GM21717 (cell line): ENCODE measurements around the gene JOSD2.
"Not testable (repeated sequence)": the region's sequence is repeated elsewhere in the genome, so short reads cannot be mapped to it uniquely, and the experiment has no call there.

Experiments
- ATAC-seq: cut with Tn5 transposase; IDR thresholded peaks from one replicate; pipeline ENCODE4 v1.9.1; 2021; ENCODE audit warnings: mild to moderate bottlenecking, moderate library complexity; ENCODE audit not compliant: unreplicated experiment

Gene JOSD2

GRCh38 chr19:50478901-50479715 lies 31.9 kb downstream of the JOSD2 start:
- no peak for ATAC-seq

GRCh38 chr19:50477751-50478515 lies 33.1 kb downstream of the JOSD2 start:
- no peak for ATAC-seq

GRCh38 chr19:50476907-50477238 lies 34.1 kb downstream of the JOSD2 start:
- no peak for ATAC-seq

GRCh38 chr19:50476224-50476906 lies 34.6 kb downstream of the JOSD2 start, which contains the start of the genes EMC10 and GARIN5A:
Gene EMC10, plus strand, starts transcription at chr19:50476507. Its CDS starts 38 bp downstream, at chr19:50476545.
Gene GARIN5A, minus strand, starts transcription at chr19:50476848. Its CDS starts 460 bp downstream, at chr19:50476388.
- peak; percentile 56 for ATAC-seq

DNA sequence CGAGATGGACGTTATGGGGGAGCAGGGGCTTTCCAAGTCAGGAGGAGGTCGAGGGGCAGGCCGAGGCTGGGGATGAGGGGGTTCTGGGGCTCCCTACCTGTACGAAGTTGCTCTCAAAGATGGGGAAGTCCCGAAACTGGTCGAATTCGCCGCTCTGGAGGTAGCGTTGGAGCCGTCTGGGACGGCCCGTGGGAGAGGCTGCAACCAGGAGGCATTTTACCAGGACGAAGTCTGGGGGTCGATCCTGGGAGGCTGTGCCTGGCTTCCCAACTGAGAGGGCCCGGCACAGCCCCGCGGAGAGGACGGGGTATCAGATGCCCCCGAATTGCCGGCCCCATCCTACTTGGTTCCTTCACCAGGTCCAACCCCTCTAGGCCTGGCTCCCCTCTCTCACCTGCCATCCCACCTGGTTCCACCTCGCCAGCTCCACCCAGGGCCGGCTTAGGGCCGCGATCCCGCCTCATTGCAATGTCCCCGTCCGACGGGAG lies 35.2 kb downstream of the JOSD2 start:
- ATAC-seq, result peak; percentile 27

- no peak for ATAC-seq
Observed at GRCh38 chr19:50475101-50475568, 35.9 kb downstream of the JOSD2 start.

- ATAC-seq, result not testable (repeated sequence)
Observed at GRCh38 chr19:50473336-50473735, 37.7 kb downstream of the JOSD2 start.

DNA sequence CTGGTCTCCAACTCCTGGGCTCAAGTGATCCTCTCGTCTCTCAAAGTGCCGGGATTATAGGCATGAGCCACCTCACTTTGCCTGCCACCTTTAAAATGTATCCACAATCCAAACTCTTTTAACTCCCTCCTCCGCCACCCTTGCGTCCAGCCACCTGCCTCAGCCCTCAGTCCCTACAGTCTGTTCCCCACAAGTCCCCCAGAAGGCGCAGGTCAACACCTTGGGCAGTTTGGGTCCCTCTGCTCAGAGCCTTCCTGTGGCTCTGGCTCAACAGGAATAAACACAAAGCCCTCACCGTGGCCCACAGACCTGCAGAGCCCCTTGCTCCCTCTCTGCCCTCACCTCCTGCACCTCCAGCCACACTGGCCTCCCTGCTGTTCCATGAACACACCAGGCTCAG lies 42.2 kb downstream of the JOSD2 start:
- ATAC-seq, result no peak

- no peak for ATAC-seq
Observed at GRCh38 chr19:50467566-50467965, 43.4 kb downstream of the JOSD2 start.

DNA sequence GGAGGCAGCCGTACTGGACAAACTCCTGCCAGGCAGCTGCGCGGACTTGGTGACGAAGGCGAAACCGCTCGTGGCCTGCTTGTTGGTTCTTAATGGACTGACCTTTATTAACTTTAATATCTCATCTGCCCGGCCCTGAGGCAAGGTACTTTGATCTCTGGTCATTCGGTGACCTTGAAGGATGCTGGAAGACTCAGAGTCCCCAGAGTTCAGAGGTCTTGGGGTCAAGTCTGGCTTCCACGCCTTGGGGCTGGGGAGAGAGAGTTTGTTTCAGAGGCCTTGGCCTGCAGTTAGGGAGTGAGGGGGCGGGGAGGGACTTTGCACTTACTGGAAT lies 44.3 kb downstream of the JOSD2 start:
- no peak for ATAC-seq

DNA sequence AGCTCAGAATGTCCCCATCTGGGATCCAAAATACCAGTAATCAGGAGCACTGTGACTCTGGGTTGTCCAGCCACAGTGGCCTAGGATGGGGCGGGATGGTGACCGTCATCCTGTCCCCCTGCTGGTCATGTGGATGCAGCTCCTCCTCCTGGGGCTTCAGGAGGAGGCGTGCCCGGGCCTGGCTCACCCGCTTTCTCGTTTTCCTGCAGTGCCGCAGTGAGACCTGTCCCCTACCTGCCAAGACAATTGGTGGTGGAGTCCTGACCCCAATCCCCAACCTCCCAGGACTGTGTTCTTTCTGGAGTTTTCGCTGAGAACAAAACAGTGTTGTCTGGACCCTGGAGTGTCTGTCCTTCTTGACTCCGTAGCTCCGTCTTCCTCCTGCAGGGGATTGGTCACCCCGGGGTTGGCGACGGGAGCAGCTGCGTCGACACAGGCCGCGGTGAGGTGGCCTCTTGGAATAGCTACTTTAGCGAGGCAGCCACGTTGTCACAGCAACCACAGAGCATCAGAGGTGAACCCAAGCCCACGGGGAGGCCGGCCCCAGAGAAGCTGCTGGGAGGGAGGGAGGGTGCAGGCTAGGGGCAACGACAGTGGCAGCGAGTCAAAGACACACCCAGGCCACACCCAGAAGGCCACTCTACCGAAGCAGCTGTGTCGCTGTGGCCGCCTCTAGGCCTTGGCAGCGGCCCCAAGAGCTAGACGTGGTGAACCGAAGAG lies 44.8 kb downstream of the JOSD2 start:
- ATAC-seq, result no peak

GRCh38 chr19:50465000-50465399 lies 46.0 kb downstream of the JOSD2 start:
- ATAC-seq, result no peak

DNA sequence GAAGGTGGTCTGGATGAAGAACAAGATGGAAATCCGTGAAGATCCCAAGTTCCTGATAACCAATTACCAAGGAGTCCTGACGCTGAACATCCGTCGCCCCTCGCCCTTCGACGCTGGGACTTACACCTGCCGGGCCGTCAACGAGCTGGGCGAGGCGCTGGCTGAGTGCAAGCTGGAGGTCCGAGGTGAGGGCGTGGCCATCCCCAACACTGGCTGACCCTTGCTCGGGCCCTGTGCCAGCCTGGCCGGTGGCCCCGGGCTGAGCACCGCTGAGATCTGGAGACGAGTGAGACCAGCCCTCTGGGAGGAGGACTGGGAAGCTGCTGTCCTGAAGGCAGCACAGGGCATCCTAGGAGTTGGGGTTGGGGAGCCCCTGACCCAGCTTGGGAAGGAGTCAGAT lies 46.6 kb downstream of the JOSD2 start:
- ATAC-seq, result no peak

DNA sequence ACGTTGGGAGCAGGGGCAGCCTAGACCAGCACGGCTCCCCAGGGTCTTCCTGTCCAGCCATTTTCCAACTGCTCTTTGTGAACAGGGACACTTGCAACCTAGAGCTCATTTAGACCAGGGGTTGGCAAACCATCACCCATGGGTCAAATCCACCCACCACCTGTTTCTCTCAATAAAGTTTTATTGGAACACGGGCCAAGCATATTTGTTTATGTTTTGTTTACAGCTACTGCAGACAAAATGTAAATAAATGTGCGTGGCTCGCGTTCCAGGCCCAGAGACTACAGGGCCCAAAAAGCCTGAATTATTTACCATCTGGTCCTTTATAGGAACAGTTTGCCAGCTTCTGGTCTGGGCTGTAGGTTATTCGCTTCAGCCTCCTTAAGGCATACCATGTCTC lies 48.0 kb downstream of the JOSD2 start:
- no peak for ATAC-seq

DNA sequence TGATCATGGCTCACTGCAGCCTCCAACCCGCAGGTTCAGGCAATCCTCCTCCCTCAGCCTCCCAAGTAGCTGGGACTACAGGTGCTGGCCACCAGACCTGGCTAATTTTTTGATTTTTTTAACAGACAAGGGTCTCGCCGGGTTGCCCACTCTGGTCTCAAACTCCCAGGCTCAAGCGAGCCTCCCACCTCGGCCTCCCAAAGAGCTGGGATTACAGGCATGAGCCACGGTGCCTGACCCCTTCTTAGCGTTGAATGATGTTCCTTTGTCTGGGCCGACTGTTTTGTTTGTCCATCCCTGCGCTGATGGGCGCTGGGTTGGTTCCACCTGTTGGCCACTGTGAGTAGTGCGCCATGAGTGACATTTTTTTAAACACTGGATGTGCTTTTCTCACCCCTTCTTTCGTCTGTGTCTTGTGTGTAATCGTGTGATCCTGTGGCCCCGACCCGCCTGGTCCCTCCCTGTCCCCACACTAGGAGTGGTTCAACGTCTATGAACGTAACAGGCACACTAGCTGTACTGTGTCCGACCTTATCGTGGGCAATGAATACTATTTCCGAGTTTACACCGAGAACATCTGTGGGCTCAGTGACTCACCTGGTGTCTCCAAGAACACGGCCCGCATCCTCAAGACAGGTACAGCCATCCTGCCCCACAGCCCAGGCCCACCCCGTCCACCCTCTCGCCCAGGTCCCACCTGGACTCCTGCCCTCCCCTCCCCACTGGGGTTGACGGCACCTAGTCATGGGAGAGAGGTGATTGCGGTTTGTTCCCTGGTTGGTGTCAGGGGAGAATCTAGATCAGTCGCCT lies 49.7 kb downstream of the JOSD2 start:
- no peak for ATAC-seq

- ATAC-seq, result peak; percentile 46
Observed at GRCh38 chr19:50460161-50460765, 50.7 kb downstream of the JOSD2 start.

GRCh38 chr19:50459638-50460037 lies 51.4 kb downstream of the JOSD2 start:
- ATAC-seq, result no peak

DNA sequence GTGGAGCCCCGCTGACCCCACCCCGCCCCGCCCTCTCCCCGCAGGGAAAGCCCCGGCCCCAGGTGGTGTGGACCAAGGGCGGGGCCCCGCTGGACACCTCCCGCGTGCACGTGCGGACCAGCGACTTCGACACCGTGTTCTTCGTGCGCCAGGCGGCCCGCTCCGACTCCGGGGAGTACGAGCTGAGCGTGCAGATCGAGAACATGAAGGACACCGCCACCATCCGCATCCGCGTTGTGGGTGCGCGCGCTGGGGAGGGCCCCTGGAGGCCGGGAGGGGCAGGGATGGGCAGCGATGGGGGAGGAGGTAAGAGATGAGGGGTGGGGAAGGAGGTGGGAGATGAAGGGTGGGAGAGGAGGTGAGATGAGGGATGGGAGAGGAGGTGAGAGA lies 51.9 kb downstream of the JOSD2 start:
- no peak for ATAC-seq

DNA sequence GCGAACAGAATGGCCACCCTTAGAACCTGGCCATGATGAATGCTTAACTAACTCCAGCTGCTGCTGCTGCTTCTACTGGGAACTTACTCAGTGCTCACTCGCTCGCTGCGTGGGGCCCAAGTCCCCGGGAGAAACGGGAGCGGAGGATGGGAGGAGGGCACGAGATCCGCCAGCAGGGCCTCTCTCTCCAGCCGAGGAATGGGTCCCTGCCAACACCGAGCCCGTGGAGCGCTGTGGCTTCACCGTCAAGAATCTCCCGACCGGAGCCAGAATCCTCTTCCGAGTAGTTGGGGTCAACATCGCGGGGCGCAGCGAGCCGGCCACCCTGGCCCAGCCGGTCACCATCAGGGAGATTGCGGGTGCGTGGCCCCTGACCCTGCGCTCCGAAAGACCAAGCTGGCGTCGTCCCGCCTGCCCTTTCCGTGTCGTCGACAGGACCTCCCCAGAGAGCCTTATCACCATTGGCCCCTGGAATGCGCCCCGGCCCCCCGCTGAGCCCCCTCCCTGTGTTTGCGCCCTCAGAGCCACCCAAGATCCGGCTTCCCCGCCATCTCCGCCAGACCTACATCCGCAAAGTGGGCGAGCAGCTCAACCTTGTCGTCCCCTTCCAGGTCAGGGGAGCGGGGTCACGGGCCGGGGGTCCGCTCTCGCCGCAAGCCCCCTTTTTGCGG lies 52.5 kb downstream of the JOSD2 start:
- no peak for ATAC-seq
